Measurements from ENCODE around the gene ACVR1C. TPM values are rescaled to one million over a fixed set of nuclear protein-coding genes. Genes with fewer than 3 reads are reported as not detected.

ACVR1C gene
- total RNA-seq, 4 donors from 2014 or later = 0.13 to 0.93 (median 0.49) TPM

DNA sequence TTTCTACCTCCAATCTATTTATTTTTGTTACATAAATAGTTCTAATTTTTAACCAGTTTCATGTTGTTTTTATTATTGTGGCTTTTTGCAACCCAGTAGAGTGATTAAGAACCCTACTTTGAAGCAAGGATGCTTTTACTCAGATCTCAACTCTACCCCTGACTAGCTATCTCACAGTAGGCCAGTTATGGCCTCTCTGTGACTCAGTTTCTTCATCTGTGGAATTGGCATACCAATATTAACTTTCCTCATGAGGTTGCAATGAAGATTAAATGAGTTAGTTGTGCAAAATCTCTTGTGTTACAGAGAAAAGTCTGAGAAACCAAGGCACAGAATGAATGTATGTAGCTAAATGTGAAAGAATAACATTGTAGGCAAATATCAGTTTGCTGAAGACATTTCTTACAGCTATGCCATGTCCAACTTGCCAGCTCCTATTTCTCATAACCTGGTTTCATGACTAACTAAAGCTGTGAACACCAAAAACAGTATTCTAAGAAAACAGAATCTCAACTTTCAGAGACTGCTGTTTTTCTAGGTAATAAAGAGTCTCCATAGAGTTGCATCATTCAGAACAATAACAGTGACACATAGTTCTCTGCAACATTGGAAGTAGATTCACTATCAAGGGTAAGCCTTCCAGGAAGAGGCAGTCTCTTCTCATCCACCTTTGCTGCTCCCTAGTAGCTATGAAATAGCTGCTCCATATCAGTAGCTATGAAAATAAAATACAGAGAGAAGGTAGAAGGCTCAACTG lies 151.5 kb downstream of the ACVR1C start:
- Histone ChIP-seq H3K27me3 (no peaks in the 10 kb centered on the region), H3K36me3 (no peaks in the 10 kb centered on the region), H3K9me3 (no peaks in the 10 kb centered on the region), H3K4me1 (no peaks in the 10 kb centered on the region), H3K27ac (no peak overlapping the region), H3K4me3 (replicated peaks in 1 of 3) (no peak overlapping the region)
- intact Hi-C loops (cut with DNase I) = no loop called here
- no peak for TF ChIP-seq POLR2A (IDR thresholded peaks at IDR 0.05)
- TF ChIP-seq, protein P1, sequence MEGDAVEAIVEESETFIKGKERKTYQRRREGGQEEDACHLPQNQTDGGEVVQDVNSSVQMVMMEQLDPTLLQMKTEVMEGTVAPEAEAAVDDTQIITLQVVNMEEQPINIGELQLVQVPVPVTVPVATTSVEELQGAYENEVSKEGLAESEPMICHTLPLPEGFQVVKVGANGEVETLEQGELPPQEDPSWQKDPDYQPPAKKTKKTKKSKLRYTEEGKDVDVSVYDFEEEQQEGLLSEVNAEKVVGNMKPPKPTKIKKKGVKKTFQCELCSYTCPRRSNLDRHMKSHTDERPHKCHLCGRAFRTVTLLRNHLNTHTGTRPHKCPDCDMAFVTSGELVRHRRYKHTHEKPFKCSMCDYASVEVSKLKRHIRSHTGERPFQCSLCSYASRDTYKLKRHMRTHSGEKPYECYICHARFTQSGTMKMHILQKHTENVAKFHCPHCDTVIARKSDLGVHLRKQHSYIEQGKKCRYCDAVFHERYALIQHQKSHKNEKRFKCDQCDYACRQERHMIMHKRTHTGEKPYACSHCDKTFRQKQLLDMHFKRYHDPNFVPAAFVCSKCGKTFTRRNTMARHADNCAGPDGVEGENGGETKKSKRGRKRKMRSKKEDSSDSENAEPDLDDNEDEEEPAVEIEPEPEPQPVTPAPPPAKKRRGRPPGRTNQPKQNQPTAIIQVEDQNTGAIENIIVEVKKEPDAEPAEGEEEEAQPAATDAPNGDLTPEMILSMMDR (IDR thresholded peaks at IDR 0.05) = no peak
- DNase-seq = no peak

Other genes starting within 250 kb of the ACVR1C start
- gene CYTIP, start 184.8 kb downstream of the ACVR1C start, total RNA-seq = 10 to 100 TPM in 1 of 4 donors, 1 to 10 TPM in 3; 3.2 to 10.6 (median 7.2) TPM
- 10 to 100 TPM; 42.7 to 55.8 (median 46.3) TPM for gene ACVR1, start 247.5 kb upstream of the ACVR1C start, total RNA-seq

Measured in thyroid gland (tissue), 4 donors.